ENCODE measurements around the gene SLC2A13. TPM values are rescaled to one million over a fixed set of nuclear protein-coding genes. Genes with fewer than 3 reads are reported as not detected.

SLC2A13 gene
- total RNA-seq, 1 experiment from 2014 or later: 1.6 TPM

DNA sequence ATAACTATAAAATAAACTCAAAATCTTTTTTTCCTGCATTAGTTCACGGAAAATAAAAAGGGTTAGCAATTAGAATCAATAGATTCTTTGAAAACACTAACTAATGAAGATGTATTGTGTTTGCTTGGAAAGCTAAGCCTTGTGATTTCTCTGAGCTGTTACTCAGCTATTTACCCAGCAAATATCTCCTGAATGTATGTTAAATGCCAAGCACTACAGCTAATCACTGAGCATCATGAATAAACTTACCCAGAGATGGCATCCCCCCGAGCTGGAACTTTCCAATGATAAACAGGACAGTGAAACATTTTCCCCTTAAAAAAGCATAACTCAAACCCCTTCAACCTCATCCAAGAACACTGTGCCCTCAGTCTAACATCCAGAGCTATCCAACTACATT is 71.2 kb downstream of the SLC2A13 start:
- DNase-seq: no peak
- ChIA-PET CTCF (no interaction called here), POLR2A (ENCODE audit: unreplicated experiment) (no interaction called here)
- BruUV-seq (replicated peaks): no TSS peak
- intact Hi-C loops (cut with micrococcal nuclease; ENCODE audit: unreplicated experiment): no loop called here
- Histone ChIP-seq H3K9me2 (ENCODE audit: insufficient read depth) (no peaks in the 10 kb centered on the region), H3F3A (ENCODE audit: insufficient read depth, low read depth) (no peaks in the 10 kb centered on the region), H3K27me3 (ENCODE audit: insufficient read depth, low read depth) (no peaks in the 10 kb centered on the region), H3K27ac (no peak overlapping the region), H3K36me3 (ENCODE audit: low read depth) (no peaks in the 10 kb centered on the region), H4K20me1 (ENCODE audit: insufficient read depth) (no peaks in the 10 kb centered on the region), H3K79me2 (ENCODE audit: low read depth) (no peaks in the 10 kb centered on the region), H3K4me2 (no peak overlapping the region), H3K4me3 (no peak overlapping the region), H2AFZ (no peak overlapping the region), H3K4me1 (replicated peaks; ENCODE audit: insufficient read depth) (no peaks in the 10 kb centered on the region), H3K9me3 (ENCODE audit: insufficient read depth, low read depth) (no peaks in the 10 kb centered on the region)
- TF ChIP-seq, protein P1, sequence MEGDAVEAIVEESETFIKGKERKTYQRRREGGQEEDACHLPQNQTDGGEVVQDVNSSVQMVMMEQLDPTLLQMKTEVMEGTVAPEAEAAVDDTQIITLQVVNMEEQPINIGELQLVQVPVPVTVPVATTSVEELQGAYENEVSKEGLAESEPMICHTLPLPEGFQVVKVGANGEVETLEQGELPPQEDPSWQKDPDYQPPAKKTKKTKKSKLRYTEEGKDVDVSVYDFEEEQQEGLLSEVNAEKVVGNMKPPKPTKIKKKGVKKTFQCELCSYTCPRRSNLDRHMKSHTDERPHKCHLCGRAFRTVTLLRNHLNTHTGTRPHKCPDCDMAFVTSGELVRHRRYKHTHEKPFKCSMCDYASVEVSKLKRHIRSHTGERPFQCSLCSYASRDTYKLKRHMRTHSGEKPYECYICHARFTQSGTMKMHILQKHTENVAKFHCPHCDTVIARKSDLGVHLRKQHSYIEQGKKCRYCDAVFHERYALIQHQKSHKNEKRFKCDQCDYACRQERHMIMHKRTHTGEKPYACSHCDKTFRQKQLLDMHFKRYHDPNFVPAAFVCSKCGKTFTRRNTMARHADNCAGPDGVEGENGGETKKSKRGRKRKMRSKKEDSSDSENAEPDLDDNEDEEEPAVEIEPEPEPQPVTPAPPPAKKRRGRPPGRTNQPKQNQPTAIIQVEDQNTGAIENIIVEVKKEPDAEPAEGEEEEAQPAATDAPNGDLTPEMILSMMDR (conservative IDR thresholded peaks at IDR 0.05): no peak
- no peak for TF ChIP-seq EZH2 (IDR thresholded peaks at IDR 0.05; ENCODE audit: low read depth)

DNA sequence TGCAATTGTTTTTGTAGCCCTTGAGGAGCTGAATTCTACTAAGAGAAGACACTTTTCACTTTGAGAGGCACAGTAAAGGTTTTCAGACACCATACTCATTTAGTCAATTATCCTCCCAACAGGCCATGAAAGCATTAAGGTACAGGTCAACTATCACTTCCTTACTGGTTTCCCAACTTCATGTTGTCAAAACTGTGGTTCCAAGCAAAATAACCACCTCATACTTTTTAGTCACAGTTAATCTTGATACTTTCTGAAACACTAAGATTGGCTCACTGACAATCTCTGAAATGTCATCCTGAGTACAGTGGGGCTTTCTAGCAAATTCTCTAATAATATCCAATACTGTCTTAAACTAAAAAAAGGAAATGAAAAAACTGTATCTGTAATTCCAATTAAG is 71.7 kb downstream of the SLC2A13 start:
- H3K36me3 ChIP-seq (ENCODE audit: low read depth): no peaks in the 10 kb centered on the region
- H3K9me3 ChIP-seq (ENCODE audit: insufficient read depth, low read depth): no peaks in the 10 kb centered on the region
- intact Hi-C loops (cut with micrococcal nuclease; ENCODE audit: unreplicated experiment): no loop called here
- H4K20me1 ChIP-seq (ENCODE audit: insufficient read depth): no peaks in the 10 kb centered on the region
- no peaks in the 10 kb centered on the region for H3K4me1 ChIP-seq (replicated peaks; ENCODE audit: insufficient read depth)
- H2AFZ ChIP-seq: no peak overlapping the region
- H3K79me2 ChIP-seq (ENCODE audit: low read depth): no peaks in the 10 kb centered on the region
- no peaks in the 10 kb centered on the region for H3F3A ChIP-seq (ENCODE audit: insufficient read depth, low read depth)
- ChIA-PET POLR2A (ENCODE audit: unreplicated experiment) (no interaction called here), CTCF (interaction anchor here (0.6 kb wide), 1 partner anchor 74 kb away, joined by 4 read pairs; no protein-coding TSS in a partner anchor)
- no peak overlapping the region for H3K4me3 ChIP-seq
- DNase-seq: no peak
- TF ChIP-seq EZH2 (IDR thresholded peaks at IDR 0.05; ENCODE audit: low read depth): no peak
- TF ChIP-seq, protein P1 (conservative IDR thresholded peaks at IDR 0.05): no peak
- no peak overlapping the region for H3K27ac ChIP-seq
- no peaks in the 10 kb centered on the region for H3K27me3 ChIP-seq (ENCODE audit: insufficient read depth, low read depth)
- BruUV-seq (replicated peaks): no TSS peak
- H3K4me2 ChIP-seq: no peak overlapping the region
- no peaks in the 10 kb centered on the region for H3K9me2 ChIP-seq (ENCODE audit: insufficient read depth)

DNA sequence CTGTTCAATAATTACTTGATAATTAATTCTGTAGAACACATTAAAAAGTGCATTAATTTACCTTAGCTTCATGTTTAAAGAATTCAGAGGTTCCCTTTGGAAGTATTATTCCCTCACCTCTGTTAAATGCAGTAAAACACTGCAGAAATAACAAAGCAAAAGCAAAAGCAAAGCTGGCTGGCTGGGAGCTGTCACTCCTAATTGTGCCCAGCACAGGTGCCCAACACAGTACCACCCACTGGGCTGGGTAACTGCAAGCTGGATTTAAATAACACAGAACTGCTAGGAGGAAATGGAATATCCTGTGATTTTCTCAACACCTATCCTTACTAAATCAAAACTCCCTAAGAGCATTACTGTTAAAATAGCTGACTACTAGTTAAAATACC is 72.6 kb downstream of the SLC2A13 start:
- CTCF ChIA-PET: no interaction called here
- DNase-seq: no peak
- Histone ChIP-seq H3K9me3 (ENCODE audit: insufficient read depth, low read depth) (no peaks in the 10 kb centered on the region), H3K27me3 (ENCODE audit: insufficient read depth, low read depth) (no peaks in the 10 kb centered on the region), H3K4me2 (no peak overlapping the region), H3K4me3 (no peak overlapping the region), H3K36me3 (ENCODE audit: low read depth) (no peaks in the 10 kb centered on the region), H3K9me2 (ENCODE audit: insufficient read depth) (no peaks in the 10 kb centered on the region), H3F3A (ENCODE audit: insufficient read depth, low read depth) (no peaks in the 10 kb centered on the region), H3K79me2 (ENCODE audit: low read depth) (no peaks in the 10 kb centered on the region), H3K4me1 (replicated peaks; ENCODE audit: insufficient read depth) (no peaks in the 10 kb centered on the region), H2AFZ (no peak overlapping the region), H4K20me1 (ENCODE audit: insufficient read depth) (no peaks in the 10 kb centered on the region), H3K27ac (no peak overlapping the region)
- POLR2A ChIA-PET (ENCODE audit: unreplicated experiment): no interaction called here
- TF ChIP-seq, protein P1 (conservative IDR thresholded peaks at IDR 0.05): no peak
- TF ChIP-seq EZH2 (IDR thresholded peaks at IDR 0.05; ENCODE audit: low read depth): no peak
- intact Hi-C loops (cut with micrococcal nuclease; ENCODE audit: unreplicated experiment): no loop called here
- BruUV-seq (replicated peaks): no TSS peak
